ENCODE results near the gene ADAM8. TPM values are rescaled to one million over a fixed set of nuclear protein-coding genes. Genes with fewer than 3 reads are reported as not detected.
"Not testable (repeated sequence)": the region's sequence is repeated elsewhere in the genome, so short reads cannot be mapped to it uniquely, and the experiment has no call there.

The ADAM8 gene
- total RNA-seq, 1 donor from 2014 or later = 6.2 TPM

- no peak for TF ChIP-seq CTCF (conservative IDR thresholded peaks at IDR 0.05)
- Mint-ChIP-seq H3K9me3 (no peaks in the 10 kb centered on the region), H3K27me3 (peaks cover 65% of the 10 kb centered on the region), H3K36me3 (no peaks in the 10 kb centered on the region), H3K4me1 (ENCODE audit: unreplicated experiment) (no peaks in the 10 kb centered on the region), H3K27ac (no peak overlapping the region), H3K4me3 (no peak overlapping the region)
- no peak for DNase-seq (ENCODE audit: extremely low spot score, unreplicated experiment)
These were observed 39.5 kb downstream of the ADAM8 start for GRCh38 chr10:133237241-133237587.

DNA sequence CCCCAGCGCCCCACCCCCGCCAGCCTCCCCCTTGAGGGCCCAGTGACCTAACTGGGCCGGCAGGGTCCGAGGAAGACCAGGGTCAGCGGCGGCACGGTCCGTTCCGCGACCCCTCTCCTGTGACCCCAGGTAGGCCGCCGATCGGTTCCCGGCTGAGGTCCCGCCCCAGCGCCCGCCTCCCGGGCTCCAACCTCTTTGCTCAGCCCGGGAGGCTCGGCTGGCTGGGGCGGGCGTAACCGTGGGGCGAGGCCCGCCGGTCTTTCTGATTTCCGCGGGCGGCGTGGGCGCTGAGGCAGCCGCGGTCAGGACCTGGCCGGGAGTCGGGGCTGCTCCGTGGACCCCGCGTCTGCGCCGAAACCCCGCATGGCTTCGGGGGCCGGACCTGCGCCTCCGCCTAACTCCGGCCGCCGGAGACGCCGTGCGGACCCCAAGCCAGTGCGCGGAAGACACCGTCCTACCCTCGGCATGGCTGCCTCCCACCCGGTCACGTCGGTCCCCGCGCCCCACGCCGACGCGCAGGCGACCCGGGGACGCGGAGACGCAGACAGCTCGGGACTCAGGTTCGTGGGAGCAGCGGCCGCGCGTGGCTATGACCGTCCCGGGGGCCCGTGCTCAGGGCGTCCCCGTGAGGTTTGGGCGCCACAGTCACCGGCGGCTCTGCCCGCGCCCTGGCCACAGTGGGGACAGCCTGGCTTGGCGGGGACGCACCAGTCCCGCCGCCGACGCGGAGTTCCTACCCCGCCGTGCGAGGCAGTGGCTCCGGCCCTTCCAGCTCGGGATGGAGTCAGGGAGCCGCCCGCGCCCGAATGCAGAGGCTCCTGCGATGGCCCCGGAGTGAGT, 40.0 kb downstream of the ADAM8 start:
- Mint-ChIP-seq H3K9me3 (no peaks in the 10 kb centered on the region), H3K4me1 (ENCODE audit: unreplicated experiment) (no peaks in the 10 kb centered on the region), H3K27me3 (peaks cover 71% of the 10 kb centered on the region), H3K27ac (no peak overlapping the region), H3K4me3 (no peak overlapping the region), H3K36me3 (no peaks in the 10 kb centered on the region)
- no peak for DNase-seq (ENCODE audit: extremely low spot score, unreplicated experiment)
- no peak for TF ChIP-seq CTCF (conservative IDR thresholded peaks at IDR 0.05)

DNA sequence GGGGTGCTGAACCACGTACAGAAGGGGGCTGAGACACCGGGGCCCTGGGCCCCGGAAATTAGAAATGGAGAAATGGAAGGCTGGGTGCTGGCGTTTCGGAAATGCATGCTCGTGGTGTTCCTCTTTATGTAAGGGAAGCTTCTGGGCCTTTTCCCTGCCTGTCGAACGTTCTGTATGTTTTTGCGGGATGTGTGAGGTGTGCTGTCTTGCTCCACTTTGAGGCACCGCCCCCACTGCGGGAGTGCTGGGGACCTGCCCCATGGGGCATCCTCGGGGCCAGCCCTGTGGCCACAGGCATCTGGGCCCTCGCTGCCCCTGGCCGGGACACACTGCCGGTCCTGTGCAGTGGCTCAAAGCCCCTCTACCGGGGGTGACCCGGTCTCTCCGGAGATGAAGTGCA, 40.7 kb downstream of the ADAM8 start:
- H3K4me1 Mint-ChIP-seq (ENCODE audit: unreplicated experiment) = no peaks in the 10 kb centered on the region
- no peak overlapping the region for H3K27ac Mint-ChIP-seq
- TF ChIP-seq CTCF (conservative IDR thresholded peaks at IDR 0.05) = no peak
- H3K27me3 Mint-ChIP-seq = peaks cover 71% of the 10 kb centered on the region
- peak overlapping the region; percentile 45 for H3K4me3 Mint-ChIP-seq
- H3K9me3 Mint-ChIP-seq = no peaks in the 10 kb centered on the region
- DNase-seq (ENCODE audit: extremely low spot score, unreplicated experiment) = no peak
- H3K36me3 Mint-ChIP-seq = no peaks in the 10 kb centered on the region

DNA sequence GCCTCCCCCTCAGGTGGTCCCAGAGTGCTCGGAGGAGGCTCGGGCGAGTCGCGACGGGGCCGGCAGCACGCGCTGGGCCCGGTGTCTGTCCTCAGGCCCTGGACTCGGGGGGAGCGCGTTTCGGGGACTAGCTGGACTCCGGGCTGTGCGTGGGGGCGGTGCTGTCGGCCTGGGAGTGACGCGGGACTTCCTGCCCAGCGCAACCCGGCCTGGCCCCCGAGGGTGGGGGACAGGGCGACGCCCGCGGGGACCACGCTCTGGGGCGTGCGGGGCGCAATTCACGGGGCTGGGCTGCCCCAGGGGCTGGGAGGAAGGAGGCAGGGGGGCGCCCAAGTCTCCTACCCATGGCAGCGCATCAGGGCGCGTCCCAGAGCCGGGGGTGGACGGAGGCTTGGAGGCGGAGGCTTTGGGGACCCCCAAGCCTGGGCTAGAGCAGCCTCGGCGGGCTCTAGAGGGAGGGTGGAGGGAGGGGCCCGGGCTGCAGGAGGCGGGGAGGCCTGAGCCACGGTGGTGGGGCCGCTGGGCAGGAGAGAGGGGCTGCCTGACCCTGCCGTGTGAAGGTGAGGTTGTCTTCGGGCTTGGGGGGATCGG, 41.3 kb downstream of the ADAM8 start:
- no peaks in the 10 kb centered on the region for H3K4me1 Mint-ChIP-seq (ENCODE audit: unreplicated experiment)
- DNase-seq (ENCODE audit: extremely low spot score, unreplicated experiment) = no peak
- no peaks in the 10 kb centered on the region for H3K9me3 Mint-ChIP-seq
- no peak overlapping the region for H3K4me3 Mint-ChIP-seq
- H3K27me3 Mint-ChIP-seq = peaks cover 66% of the 10 kb centered on the region
- no peaks in the 10 kb centered on the region for H3K36me3 Mint-ChIP-seq
- no peak overlapping the region for H3K27ac Mint-ChIP-seq
- no peak for TF ChIP-seq CTCF (conservative IDR thresholded peaks at IDR 0.05)

- not testable (repeated sequence) for H3K9me3 Mint-ChIP-seq; H3K4me1 Mint-ChIP-seq (ENCODE audit: unreplicated experiment); H3K27ac Mint-ChIP-seq; DNase-seq (ENCODE audit: extremely low spot score, unreplicated experiment); H3K36me3 Mint-ChIP-seq; H3K4me3 Mint-ChIP-seq
- peaks cover 62% of the 10 kb centered on the region for H3K27me3 Mint-ChIP-seq
These were observed 41.9 kb downstream of the ADAM8 start for GRCh38 chr10:133234796-133235195.

- no peaks in the 10 kb centered on the region for H3K9me3 Mint-ChIP-seq
- DNase-seq (ENCODE audit: extremely low spot score, unreplicated experiment) = no peak
- no peaks in the 10 kb centered on the region for H3K4me1 Mint-ChIP-seq (ENCODE audit: unreplicated experiment)
- H3K36me3 Mint-ChIP-seq = no peaks in the 10 kb centered on the region
- peak overlapping the region; percentile 62 for H3K4me3 Mint-ChIP-seq
- peaks cover 68% of the 10 kb centered on the region for H3K27me3 Mint-ChIP-seq
- no peak for TF ChIP-seq CTCF (conservative IDR thresholded peaks at IDR 0.05)
- H3K27ac Mint-ChIP-seq = no peak overlapping the region
These were observed 44.6 kb downstream of the ADAM8 start for GRCh38 chr10:133231946-133232574.
